Activated CD8-positive, alpha-beta memory T cell treated with anti-CD3 and anti-CD28 coated beads, Interleukin-2, amount 50 U/mL, for 48 hours (primary cell): ENCODE measurements around the gene TRAF3.
A peak's percentile ranks its signal among the peaks of the same experiment; 100 is the strongest.

Experiments
- DNase-seq: peaks from one replicate; pipeline ENCODE4 v3.0.0-alpha.2; 2020

Gene TRAF3

GRCh38 chr14:102943454-102943853, 166.2 kb downstream of the TRAF3 start:
- no peak for DNase-seq

DNA sequence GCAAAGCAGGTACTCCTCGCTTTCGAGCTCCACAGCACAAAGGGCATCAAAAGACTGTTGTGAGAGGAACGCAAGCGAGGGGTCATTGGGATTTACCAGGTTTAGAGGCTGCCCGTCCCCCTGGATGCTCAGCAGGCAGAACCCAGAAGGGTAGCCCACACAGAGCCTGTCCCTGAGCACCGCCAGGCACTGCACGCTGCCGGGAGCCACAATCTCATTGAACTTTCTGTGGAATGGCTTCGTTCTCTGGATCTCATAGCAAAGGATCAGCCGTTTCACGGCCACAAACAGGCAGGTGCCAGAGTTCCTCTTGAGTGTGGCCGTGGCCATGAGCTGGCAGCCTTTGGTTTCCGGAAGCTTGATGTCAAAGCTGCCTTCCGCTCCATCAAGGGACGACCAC, 166.7 kb downstream of the TRAF3 start:
- DNase-seq: no peak

GRCh38 chr14:102944448-102945330, 167.4 kb downstream of the TRAF3 start:
- DNase-seq: no peak

GRCh38 chr14:102945346-102946130, 168.3 kb downstream of the TRAF3 start:
- no peak for DNase-seq

DNA sequence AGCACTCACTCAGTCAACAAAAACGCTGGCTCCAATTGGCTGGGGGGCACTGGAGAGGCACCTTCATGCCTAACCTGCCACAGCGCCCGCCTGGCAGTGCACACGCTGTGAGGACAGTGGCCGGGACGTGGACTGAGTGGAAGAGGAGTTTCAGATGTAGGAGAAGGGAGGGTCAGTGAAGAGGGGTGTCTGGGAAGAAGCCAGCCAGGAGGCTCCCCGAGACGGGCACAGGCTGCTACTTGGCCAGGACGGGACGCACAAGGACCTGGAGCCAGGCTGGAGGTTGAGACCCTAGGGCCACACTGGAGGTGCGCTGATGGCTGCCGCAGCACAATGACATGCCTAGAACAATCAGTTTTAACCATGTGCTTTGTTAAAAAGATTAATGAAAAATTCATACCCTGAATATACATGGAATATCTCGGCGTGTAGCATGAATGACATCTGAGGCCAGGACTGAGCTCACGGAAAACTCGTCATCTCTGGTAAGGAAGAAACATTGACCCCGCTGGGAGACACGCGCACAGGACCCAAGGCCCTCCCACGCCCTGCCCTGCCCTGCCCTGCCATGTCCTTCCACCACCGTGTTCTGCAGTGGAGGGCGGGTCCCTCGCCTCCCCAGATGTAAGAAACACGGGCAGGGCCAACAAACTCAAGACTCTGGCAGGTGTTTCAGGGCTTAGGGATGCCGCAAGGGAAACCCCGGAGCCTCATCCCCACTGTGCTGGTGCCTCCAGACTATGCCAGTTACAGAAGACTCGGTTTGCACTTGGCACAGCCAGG, 170.3 kb downstream of the TRAF3 start:
- no peak for DNase-seq

- DNase-seq: no peak
Measured at GRCh38 chr14:102948698-102949061, 171.4 kb downstream of the TRAF3 start.

GRCh38 chr14:102949062-102949800, 172.0 kb downstream of the TRAF3 start:
- peak; percentile 63 for DNase-seq

DNA sequence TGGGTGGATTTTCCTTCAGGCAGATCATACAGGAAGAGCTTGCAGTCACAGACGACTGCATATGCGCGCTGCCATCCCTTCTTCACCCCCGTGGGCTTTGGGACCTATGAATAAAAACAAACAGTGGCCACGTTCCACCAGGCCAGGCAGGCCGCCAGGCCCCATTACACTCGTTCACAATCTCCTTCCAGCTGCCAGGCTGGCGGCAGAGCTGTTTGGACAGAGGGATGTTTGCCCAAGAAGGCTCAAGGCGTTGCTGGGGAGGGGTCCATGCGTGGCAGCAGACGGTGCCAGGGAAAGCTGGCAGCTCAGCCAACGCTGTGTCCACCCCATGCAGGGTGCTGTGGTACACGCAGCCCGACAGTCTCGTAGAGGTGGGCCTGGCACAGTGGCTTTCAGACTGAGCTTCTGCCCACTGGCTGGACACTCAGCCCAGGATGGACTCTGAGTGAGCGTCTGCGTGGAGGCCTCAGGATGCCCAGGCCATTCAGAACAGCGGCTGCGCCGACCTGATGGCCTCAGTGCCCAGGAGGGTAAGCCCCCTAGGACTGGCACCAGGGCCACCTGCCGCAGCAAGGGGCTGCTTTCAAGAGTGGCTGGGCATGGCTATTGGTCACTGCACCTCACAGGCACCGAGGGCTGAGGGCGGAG, 172.7 kb downstream of the TRAF3 start:
- DNase-seq: no peak

DNA sequence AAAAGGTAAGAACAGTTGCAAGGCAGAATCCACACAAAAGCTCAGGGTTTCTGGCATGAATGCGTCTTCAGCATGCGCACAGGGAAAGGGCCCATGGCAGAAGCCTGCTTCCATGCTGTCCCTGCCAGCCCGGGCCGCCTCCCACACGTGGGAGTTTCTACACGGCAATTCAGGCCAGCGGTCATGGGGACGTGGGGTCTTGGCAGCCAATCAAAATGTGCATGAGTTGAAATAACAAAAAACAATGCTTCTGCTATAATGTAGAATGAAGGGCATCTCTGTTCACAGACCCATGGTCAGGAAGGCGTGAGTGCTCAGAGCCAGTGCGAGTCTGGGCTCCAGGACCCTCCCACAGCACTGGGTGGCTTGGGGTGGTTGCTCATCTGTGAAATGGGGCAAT, 173.8 kb downstream of the TRAF3 start:
- DNase-seq: no peak

DNA sequence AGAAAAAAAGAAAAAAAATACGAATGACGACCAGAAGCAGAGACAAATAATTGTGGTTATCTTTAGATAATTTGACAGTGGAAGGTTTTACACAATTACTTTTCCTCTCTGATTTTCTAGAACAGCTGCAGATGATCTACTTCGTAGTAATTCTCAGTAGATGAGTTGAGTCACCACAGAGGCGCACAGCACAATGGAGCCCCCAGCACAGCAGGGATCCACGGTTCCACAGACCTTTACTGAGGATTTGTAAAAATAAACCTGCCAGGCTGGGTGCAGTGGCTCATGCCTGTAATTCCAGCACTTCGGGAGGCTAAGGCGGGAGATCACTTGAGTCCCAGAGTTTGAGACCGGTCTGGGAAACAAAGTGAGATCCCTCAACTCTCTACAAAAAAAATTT, 174.6 kb downstream of the TRAF3 start:
- no peak for DNase-seq

DNA sequence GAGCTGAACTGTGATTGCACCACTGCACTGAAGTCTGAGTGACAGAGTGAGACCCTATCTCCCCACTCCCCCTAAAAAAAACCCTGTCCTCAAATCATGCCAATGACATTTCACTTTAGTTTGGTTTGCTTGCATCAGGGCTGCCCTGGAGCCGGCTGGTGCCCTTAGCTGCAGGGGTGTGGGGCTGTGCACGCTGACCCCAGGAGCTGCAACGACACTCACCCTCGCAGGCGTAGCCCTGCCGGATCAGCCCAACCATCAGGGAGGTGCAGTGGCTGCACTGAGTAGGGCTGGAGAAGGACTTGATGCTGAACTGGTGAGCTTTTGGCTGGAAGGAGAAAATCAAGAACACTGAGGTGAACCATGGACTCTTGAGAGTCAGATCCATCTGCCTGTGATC, 175.0 kb downstream of the TRAF3 start:
- no peak for DNase-seq

- DNase-seq: no peak
Measured at GRCh38 chr14:102953100-102953499, 175.9 kb downstream of the TRAF3 start.

- no peak for DNase-seq
Measured at GRCh38 chr14:102954081-102954789, 177.0 kb downstream of the TRAF3 start.

DNA sequence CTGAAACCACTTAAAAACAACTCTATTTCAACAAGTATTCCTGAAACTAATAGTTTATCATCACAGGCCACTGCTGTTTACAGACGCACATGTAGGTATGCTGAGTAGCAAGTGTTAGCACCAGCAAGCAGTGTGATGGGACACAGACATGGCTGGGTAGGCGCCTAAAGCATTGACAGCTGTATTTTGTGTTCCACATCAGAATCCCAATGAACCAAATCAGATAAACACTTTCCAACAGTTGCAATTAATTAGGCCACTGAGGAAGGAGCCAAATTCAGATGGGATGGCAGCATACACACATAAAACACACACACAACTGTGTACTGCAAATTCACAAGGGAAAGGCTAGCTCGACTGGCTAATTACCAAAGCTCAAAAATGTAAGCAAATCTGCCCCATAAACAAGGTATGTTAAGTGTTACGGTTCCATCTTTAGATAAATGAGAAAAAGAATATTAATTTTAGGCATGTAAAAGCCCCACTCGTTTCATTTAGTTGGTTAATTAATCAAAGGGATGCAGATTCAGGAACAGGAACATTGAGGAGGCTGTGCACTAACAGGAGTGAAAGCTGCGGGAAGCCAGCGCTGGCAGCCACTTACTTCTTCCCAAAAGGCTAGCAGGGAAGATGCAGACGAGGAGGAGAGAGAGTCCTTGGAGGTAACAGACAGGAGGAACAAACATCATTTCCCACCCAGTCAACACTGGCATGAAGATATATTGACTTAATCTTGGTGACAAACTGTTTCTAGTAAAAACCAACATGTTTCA, 178.6 kb downstream of the TRAF3 start:
- no peak for DNase-seq

DNA sequence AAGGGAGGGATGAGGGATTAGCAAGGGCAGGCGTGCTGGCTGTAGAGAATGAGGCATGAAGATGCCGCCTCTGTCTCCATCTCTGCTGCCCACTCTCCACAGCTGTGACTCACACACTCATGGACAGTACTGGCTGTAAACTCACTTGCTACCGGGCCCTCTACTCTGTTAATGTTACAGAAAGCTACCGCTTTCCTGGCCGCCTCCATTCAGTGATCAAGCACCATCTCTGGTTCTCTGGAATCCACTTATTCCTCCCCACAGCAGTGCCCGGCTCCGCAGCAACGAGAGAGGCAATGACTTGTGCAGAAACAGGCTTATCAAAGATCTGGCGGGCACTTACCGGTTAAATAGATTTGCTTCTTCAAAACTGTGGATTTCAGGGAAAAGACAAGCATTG, 180.0 kb downstream of the TRAF3 start:
- no peak for DNase-seq

GRCh38 chr14:102958461-102958860, 181.2 kb downstream of the TRAF3 start:
- DNase-seq: no peak
